DND-41 (cell line): ENCODE measurements around the gene PIGX.

Experiments
- ATAC-seq: fragments of 200-7000 bp; cut with Tn5 transposase; 3 replicates; pipeline ENCODE4 v1.9.1; 2021; ENCODE audit warnings: low read depth; ENCODE audit not compliant: insufficient read depth
- DNase-seq: peaks from one replicate; pipeline ENCODE4 v3.0.0-alpha.2; 2020
- H2AFZ ChIP-seq: 2 replicates; pipeline ENCODE4 v1.6.0; 2012; ENCODE audit warnings: low read depth, low read length
- H3K27ac ChIP-seq: 2 replicates; pipeline ENCODE4 v1.5.1; 2012; ENCODE audit warnings: low read length, inconsistent platforms
- H3K27me3 ChIP-seq: fragments of 200-600 bp; sonication (generic); 2 replicates; pipeline ENCODE4 v1.6.0; 2012; ENCODE audit warnings: low read length, mild to moderate bottlenecking, inconsistent platforms; ENCODE audit not compliant: insufficient read depth, poor library complexity
- H3K36me3 ChIP-seq: 2 replicates; pipeline ENCODE4 v1.5.1; 2012; ENCODE audit warnings: low read length, inconsistent platforms; ENCODE audit not compliant: insufficient read depth
- H3K4me1 ChIP-seq: 2 replicates; pipeline ENCODE4 v1.5.1; 2012; ENCODE audit warnings: mild to moderate bottlenecking, low read length; ENCODE audit not compliant: insufficient read depth
- H3K4me2 ChIP-seq: 2 replicates; pipeline ENCODE4 v1.6.0; 2012; ENCODE audit warnings: mild to moderate bottlenecking, moderate library complexity, low read length, inconsistent platforms; ENCODE audit not compliant: insufficient read depth
- H3K4me3 ChIP-seq, 2 experiments: fragments of 200-600 bp in 1 of 2; shearing (Covaris generic) in 1 of 2; 2 replicates each; pipeline ENCODE4 v1.5.1; 2012 to 2016; ENCODE audit warnings: inconsistent platforms in 2 of 2, low read length in 2 of 2, mild to moderate bottlenecking in 2 of 2, low read depth in 1 of 2, moderate library complexity in 1 of 2
- H3K79me2 ChIP-seq: 2 replicates; pipeline ENCODE4 v1.6.0; 2012; ENCODE audit warnings: low read length, inconsistent platforms; ENCODE audit not compliant: insufficient read depth
- H3K9ac ChIP-seq: 2 replicates; pipeline ENCODE4 v1.6.0; 2012; ENCODE audit warnings: low read depth, mild to moderate bottlenecking, inconsistent platforms, low read length, moderate library complexity
- H3K9me3 ChIP-seq: 2 replicates; pipeline ENCODE4 v1.5.1; 2012; ENCODE audit warnings: low read length, moderate library complexity, mild to moderate bottlenecking, inconsistent platforms; ENCODE audit not compliant: insufficient read depth, severe bottlenecking
- H4K20me1 ChIP-seq: 2 replicates; pipeline ENCODE4 v1.6.0; 2012; ENCODE audit warnings: low read length; ENCODE audit not compliant: insufficient read depth
- EZH2 ChIP-seq: IDR thresholded peaks from 3 replicates; pipeline ENCODE4 v1.6.1; 2012; ENCODE audit warnings: borderline replicate concordance, low read depth, mild to moderate bottlenecking, moderate library complexity, low read length, inconsistent platforms; ENCODE audit not compliant: severe bottlenecking
- TF ChIP-seq, protein P1 (sequence below): IDR thresholded peaks from 2 replicates; pipeline ENCODE4 v1.5.1; 2012; ENCODE audit warnings: borderline replicate concordance, low read length, moderate library complexity, mild to moderate bottlenecking; ENCODE audit not compliant: poor library complexity, severe bottlenecking; ENCODE audit errors: extremely low read depth

Gene PIGX

DNA sequence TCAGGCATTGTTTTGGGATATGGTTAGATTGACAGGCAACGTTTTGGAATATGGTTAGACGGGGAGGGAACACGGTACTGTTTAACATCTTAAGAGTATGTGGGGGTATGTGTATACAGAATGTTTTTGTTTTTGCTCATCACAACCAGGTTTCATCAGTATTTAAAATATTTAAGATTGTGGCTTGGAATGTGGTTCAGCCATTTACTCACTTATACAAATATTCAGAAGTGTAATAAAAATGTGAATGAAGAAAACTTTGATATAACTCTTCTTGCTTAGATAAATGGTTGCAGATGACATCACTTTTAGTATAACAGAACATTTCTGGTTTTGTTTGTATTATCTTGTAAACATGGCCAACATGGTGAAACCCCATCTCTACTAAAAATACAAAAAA is 23.6 kb downstream of the PIGX start:
- no peaks in the 10 kb centered on the region for H3K9me3 ChIP-seq
- DNase-seq (no peak), ATAC-seq (no peak)
- H3K4me2 ChIP-seq = no peak overlapping the region
- no peaks in the 10 kb centered on the region for H3K27me3 ChIP-seq
- H3K4me3 ChIP-seq = no peak overlapping the region
- H3K4me1 ChIP-seq = peaks cover 5% of the 10 kb centered on the region; the same call in 1 of the 2 replicates
- peaks cover 4% of the 10 kb centered on the region; the same call in 1 of the 2 replicates for H4K20me1 ChIP-seq
- no peak overlapping the region for H3K27ac ChIP-seq
- H3K9ac ChIP-seq = no peak overlapping the region
- TF ChIP-seq EZH2 = no peak
- TF ChIP-seq, protein P1, sequence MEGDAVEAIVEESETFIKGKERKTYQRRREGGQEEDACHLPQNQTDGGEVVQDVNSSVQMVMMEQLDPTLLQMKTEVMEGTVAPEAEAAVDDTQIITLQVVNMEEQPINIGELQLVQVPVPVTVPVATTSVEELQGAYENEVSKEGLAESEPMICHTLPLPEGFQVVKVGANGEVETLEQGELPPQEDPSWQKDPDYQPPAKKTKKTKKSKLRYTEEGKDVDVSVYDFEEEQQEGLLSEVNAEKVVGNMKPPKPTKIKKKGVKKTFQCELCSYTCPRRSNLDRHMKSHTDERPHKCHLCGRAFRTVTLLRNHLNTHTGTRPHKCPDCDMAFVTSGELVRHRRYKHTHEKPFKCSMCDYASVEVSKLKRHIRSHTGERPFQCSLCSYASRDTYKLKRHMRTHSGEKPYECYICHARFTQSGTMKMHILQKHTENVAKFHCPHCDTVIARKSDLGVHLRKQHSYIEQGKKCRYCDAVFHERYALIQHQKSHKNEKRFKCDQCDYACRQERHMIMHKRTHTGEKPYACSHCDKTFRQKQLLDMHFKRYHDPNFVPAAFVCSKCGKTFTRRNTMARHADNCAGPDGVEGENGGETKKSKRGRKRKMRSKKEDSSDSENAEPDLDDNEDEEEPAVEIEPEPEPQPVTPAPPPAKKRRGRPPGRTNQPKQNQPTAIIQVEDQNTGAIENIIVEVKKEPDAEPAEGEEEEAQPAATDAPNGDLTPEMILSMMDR = no peak
- H3K36me3 ChIP-seq = peaks cover 26% of the 10 kb centered on the region
- peaks cover 11% of the 10 kb centered on the region for H3K79me2 ChIP-seq
- no peak overlapping the region for H2AFZ ChIP-seq

GRCh38 chr3:196736670-196737374 is 24.6 kb downstream of the PIGX start:
- H3K36me3 ChIP-seq = peaks cover 21% of the 10 kb centered on the region
- H2AFZ ChIP-seq = no peak overlapping the region
- H3K4me3 ChIP-seq = no peak overlapping the region
- no peak for TF ChIP-seq EZH2
- TF ChIP-seq, protein P1 = no peak
- H3K9ac ChIP-seq = no peak overlapping the region
- no peak overlapping the region for H3K4me2 ChIP-seq
- no peaks in the 10 kb centered on the region for H3K9me3 ChIP-seq
- no peaks in the 10 kb centered on the region for H3K27me3 ChIP-seq
- no peak overlapping the region for H3K27ac ChIP-seq
- DNase-seq (no peak), ATAC-seq (no peak)
- H4K20me1 ChIP-seq = peaks cover 15% of the 10 kb centered on the region
- peaks cover 22% of the 10 kb centered on the region for H3K79me2 ChIP-seq
- H3K4me1 ChIP-seq = peaks cover 13% of the 10 kb centered on the region

DNA sequence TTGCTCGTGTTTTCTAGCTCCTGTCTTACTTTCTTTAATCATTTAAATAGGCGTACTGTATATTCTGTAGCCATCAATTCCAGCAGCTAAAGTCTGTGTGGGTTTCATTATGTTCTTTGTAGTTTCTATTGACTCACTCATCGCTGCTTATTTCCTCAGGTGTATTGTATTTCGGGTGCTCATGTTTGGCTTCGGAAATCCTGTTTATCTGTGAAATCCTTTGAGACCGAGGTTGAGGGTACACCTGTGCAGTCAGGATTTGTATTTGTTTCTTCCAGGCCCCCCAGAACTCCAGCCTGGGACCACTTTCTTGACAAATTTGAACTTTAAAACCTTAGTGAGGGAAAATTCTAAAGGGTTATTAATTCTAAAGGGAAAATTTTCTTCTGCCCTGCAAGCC is 25.5 kb downstream of the PIGX start:
- TF ChIP-seq, protein P1 = no peak
- no peak for TF ChIP-seq EZH2
- no peak for DNase-seq
- H3K27ac ChIP-seq = no peak overlapping the region

More for the DNA sequence above, 25.5 kb downstream of the PIGX start:
- ATAC-seq = no peak
- H3K4me3 ChIP-seq = no peak overlapping the region
- peaks cover 19% of the 10 kb centered on the region for H3K36me3 ChIP-seq
- no peaks in the 10 kb centered on the region for H3K27me3 ChIP-seq
- no peaks in the 10 kb centered on the region for H3K9me3 ChIP-seq
- H3K4me1 ChIP-seq = peaks cover 18% of the 10 kb centered on the region
- H3K9ac ChIP-seq = no peak overlapping the region
- H3K79me2 ChIP-seq = peaks cover 30% of the 10 kb centered on the region
- no peak overlapping the region for H2AFZ ChIP-seq
- no peak overlapping the region for H3K4me2 ChIP-seq
- peaks cover 16% of the 10 kb centered on the region for H4K20me1 ChIP-seq
